SK-N-SH treated with all-trans-retinoic acid at 6 μM for 48 hours (cell line): Measurements from ENCODE around the gene FBXL22.

Experiments
- CSDC2 ChIP-seq: fragments of 250-450 bp; sonication (Bioruptor Pico); IDR thresholded peaks from 2 replicates; pipeline ENCODE4 v1.5.0; 2020; ENCODE audit warnings: mild to moderate bottlenecking, moderate library complexity
- CSRNP3 ChIP-seq: fragments of 250-450 bp; sonication (Bioruptor Pico); IDR thresholded peaks from 2 replicates; pipeline ENCODE4 v1.5.1; 2021; ENCODE audit warnings: mild to moderate bottlenecking, moderate library complexity
- OSR1 ChIP-seq: fragments of 250-450 bp; sonication (Bioruptor Pico); IDR thresholded peaks from 2 replicates; pipeline ENCODE4 v1.8.0; 2022; ENCODE audit warnings: moderate library complexity, mild to moderate bottlenecking, inconsistent platforms
- PATZ1 ChIP-seq: fragments of 250-450 bp; sonication (Bioruptor Pico); IDR thresholded peaks from 2 replicates; pipeline ENCODE4 v1.8.0; 2020; ENCODE audit warnings: mild to moderate bottlenecking, moderate library complexity, borderline replicate concordance
- PPARA ChIP-seq: fragments of 250-450 bp; sonication (Bioruptor Pico); IDR thresholded peaks from 2 replicates; pipeline ENCODE4 v1.5.0; 2020; ENCODE audit warnings: mild to moderate bottlenecking, borderline replicate concordance
- RARB ChIP-seq: fragments of 250-450 bp; sonication (Bioruptor Pico); IDR thresholded peaks from 2 replicates; pipeline ENCODE4 v1.8.0; 2021; ENCODE audit warnings: mild to moderate bottlenecking, moderate library complexity
- SNAI2 ChIP-seq: fragments of 250-450 bp; sonication (Bioruptor Pico); IDR thresholded peaks from 2 replicates; pipeline ENCODE4 v1.5.0; 2020; ENCODE audit warnings: mild to moderate bottlenecking, moderate library complexity
- TOX ChIP-seq: fragments of 250-450 bp; sonication (Bioruptor Pico); IDR thresholded peaks from 2 replicates; pipeline ENCODE4 v1.8.0; 2021; ENCODE audit warnings: mild to moderate bottlenecking, moderate library complexity, borderline replicate concordance
- TSHZ2 ChIP-seq: fragments of 250-450 bp; sonication (Bioruptor Pico); IDR thresholded peaks from 2 replicates; pipeline ENCODE4 v1.5.0; 2020; ENCODE audit warnings: mild to moderate bottlenecking, moderate library complexity
- ZFP30 ChIP-seq: fragments of 450-650 bp; formaldehyde crosslinking; IDR thresholded peaks from 2 replicates; pipeline ENCODE4 v1.5.0; 2022; ENCODE audit warnings: mild to moderate bottlenecking, moderate library complexity

GRCh38 chr15:63638839-63639238 lies 41.7 kb downstream of the FBXL22 start:
- no peak for TF ChIP-seq TSHZ2 (CRISPR knock-in tag)
- TF ChIP-seq SNAI2 (CRISPR knock-in tag), result no peak
- TF ChIP-seq CSDC2 (CRISPR knock-in tag), result no peak
- TF ChIP-seq PATZ1, result no peak
- no peak for TF ChIP-seq RARB
- TF ChIP-seq OSR1 (CRISPR knock-in tag), result no peak
- no peak for TF ChIP-seq CSRNP3 (CRISPR knock-in tag)
- no peak for TF ChIP-seq TOX (CRISPR knock-in tag)
- TF ChIP-seq PPARA (CRISPR knock-in tag), result no peak
- no peak for TF ChIP-seq ZFP30 (CRISPR knock-in tag)
